GM19351 (cell line): ENCODE results near the gene DPY30.

Experiments
- ATAC-seq: cut with Tn5 transposase; IDR thresholded peaks from one replicate; pipeline ENCODE4 v1.9.1; 2021; ENCODE audit warnings: mild to moderate bottlenecking, moderate library complexity; ENCODE audit not compliant: unreplicated experiment

The DPY30 gene

GRCh38 chr2:31979018-31979417 lies 60.6 kb downstream of the DPY30 start:
- ATAC-seq, result no peak

GRCh38 chr2:31978436-31978835 lies 61.2 kb downstream of the DPY30 start:
- ATAC-seq, result no peak
